Gastroesophageal sphincter (tissue), 4 donors: Measurements from ENCODE around the gene DDX10. TPM values are rescaled to one million over a fixed set of nuclear protein-coding genes. Genes with fewer than 3 reads are reported as not detected.

Experiments used
- ATAC-seq: fragments of 150-250 bp; one replicate; pipeline ENCODE4 v1.9.1; 2016; ENCODE audit warnings: mild to moderate bottlenecking, moderate library complexity
- H3K27ac ChIP-seq, 4 donors: fragments of 200-600 bp; sonication (generic) in 3 of 4; 1 replicate in 3 of 4; 2 replicates in 1 of 4; pipeline ENCODE4 v1.5.1; 2016 to 2019
- H3K27me3 ChIP-seq: fragments of 200-600 bp; sonication (generic); one replicate; pipeline ENCODE4 v1.5.1; 2019
- H3K36me3 ChIP-seq, 2 donors: fragments of 200-600 bp; sonication (generic); one replicate each; pipeline ENCODE4 v1.5.1; 2019; ENCODE audit warnings: control low read depth in 1 of 2
- H3K4me1 ChIP-seq, 3 donors: fragments of 200-600 bp; sonication (generic); 1 replicate in 2 of 3; 2 replicates in 1 of 3; pipeline ENCODE4 v1.5.1; 2016 to 2019; ENCODE audit warnings: control low read depth in 2 of 3
- H3K4me3 ChIP-seq, 2 donors: fragments of 200-600 bp; sonication (generic); one replicate each; pipeline ENCODE4 v1.5.1; 2019; ENCODE audit warnings: mild to moderate bottlenecking in 1 of 2, moderate library complexity in 1 of 2
- H3K9me3 ChIP-seq, 3 donors: fragments of 200-600 bp; sonication (generic); one replicate each; pipeline ENCODE4 v1.5.1; 2017 to 2019; ENCODE audit warnings: control low read depth in 2 of 3
- EP300 ChIP-seq: sonication (generic); formaldehyde crosslinking; IDR thresholded peaks from one replicate; pipeline ENCODE4 v1.6.1; 2017; ENCODE audit warnings: antibody characterized with exemption, mild to moderate bottlenecking
- POLR2A ChIP-seq, 2 donors: fragments of 450-650 bp; IDR thresholded peaks; one replicate each; pipeline ENCODE4 v1.6.1; 2017; ENCODE audit warnings: antibody characterized with exemption in 2 of 2, mild to moderate bottlenecking in 2 of 2, moderate library complexity in 1 of 2
- POLR2AphosphoS5 ChIP-seq: sonication (generic); formaldehyde crosslinking; IDR thresholded peaks from one replicate; pipeline ENCODE4 v1.6.1; 2017; ENCODE audit warnings: antibody characterized with exemption
- WGBS, 2 donors: methylation state at CpG; one replicate each; pipeline ENCODE4 v1.1.5; 2018; ENCODE audit warnings: low coverage in 1 of 2; 5-methylcytosine and 5-hydroxymethylcytosine counted together
- total RNA-seq, 4 donors: library from RNA; depleted of rRNA; stranded (reverse); fragments of >200 nt; gene quantifications; one replicate each; pipeline ENCODE4 v1.1.0, GENCODE V29; 2016
- TF ChIP-seq, protein P1 (sequence below), 4 experiments: fragments of 200-600 bp in 2 of 4; fragments of 450-650 bp in 2 of 4; sonication (generic) in 1 of 4; IDR thresholded peaks; one replicate each; pipeline ENCODE4 v1.5.1; 2017 to 2019; ENCODE audit warnings: antibody characterized with exemption in 4 of 4, mild to moderate bottlenecking in 2 of 4, moderate library complexity in 2 of 4

DDX10 gene
- total RNA-seq, 4 donors from 2014 or later: 16.3 to 44.8 (median 22.5) TPM

DNA sequence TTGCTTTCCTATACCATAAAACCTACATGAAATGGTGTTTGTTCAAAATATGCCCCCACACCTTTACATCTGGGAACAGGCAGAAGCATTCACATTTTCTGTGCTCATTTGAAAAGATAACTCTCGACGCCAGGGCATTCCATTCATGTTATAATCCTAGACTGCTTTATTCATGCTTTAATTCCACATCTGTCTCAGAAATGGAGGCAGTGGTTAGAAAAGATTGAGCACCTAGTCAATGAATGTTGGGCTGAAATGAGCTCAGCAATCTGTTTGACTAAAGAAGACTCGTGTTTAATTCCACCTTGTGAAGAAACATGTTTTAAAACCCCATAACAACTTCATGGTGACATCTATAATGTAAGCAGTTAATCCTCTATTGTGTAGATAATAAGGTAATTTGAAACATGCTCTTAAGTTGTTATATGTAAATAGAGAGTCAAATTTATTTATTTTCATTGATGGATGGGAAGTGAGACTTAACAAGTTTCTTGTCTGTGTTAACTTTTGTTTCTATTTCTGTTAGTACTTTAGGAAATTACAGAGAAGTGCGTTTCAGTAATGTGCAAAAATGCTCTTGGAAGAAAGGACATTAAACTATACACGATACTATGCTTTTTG, 217.5 kb downstream of the DDX10 start:
- H3K27ac ChIP-seq: no peak overlapping the region
- no peak overlapping the region for H3K4me3 ChIP-seq
- peaks cover 0 to 12% (median 0%) of the 10 kb centered on the region in 3 donors for H3K4me1 ChIP-seq
- TF ChIP-seq, protein P1, sequence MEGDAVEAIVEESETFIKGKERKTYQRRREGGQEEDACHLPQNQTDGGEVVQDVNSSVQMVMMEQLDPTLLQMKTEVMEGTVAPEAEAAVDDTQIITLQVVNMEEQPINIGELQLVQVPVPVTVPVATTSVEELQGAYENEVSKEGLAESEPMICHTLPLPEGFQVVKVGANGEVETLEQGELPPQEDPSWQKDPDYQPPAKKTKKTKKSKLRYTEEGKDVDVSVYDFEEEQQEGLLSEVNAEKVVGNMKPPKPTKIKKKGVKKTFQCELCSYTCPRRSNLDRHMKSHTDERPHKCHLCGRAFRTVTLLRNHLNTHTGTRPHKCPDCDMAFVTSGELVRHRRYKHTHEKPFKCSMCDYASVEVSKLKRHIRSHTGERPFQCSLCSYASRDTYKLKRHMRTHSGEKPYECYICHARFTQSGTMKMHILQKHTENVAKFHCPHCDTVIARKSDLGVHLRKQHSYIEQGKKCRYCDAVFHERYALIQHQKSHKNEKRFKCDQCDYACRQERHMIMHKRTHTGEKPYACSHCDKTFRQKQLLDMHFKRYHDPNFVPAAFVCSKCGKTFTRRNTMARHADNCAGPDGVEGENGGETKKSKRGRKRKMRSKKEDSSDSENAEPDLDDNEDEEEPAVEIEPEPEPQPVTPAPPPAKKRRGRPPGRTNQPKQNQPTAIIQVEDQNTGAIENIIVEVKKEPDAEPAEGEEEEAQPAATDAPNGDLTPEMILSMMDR (IDR thresholded peaks at IDR 0.05): no peak
- TF ChIP-seq POLR2AphosphoS5: peak; percentile 23
- no peaks in the 10 kb centered on the region for H3K27me3 ChIP-seq
- H3K9me3 ChIP-seq: no peaks in the 10 kb centered on the region
- ATAC-seq: no peak
- H3K36me3 ChIP-seq: no peaks in the 10 kb centered on the region
- 35 to 40% methylated on average over 5 of the region's 5 CpGs for WGBS, 2 donors

DNA sequence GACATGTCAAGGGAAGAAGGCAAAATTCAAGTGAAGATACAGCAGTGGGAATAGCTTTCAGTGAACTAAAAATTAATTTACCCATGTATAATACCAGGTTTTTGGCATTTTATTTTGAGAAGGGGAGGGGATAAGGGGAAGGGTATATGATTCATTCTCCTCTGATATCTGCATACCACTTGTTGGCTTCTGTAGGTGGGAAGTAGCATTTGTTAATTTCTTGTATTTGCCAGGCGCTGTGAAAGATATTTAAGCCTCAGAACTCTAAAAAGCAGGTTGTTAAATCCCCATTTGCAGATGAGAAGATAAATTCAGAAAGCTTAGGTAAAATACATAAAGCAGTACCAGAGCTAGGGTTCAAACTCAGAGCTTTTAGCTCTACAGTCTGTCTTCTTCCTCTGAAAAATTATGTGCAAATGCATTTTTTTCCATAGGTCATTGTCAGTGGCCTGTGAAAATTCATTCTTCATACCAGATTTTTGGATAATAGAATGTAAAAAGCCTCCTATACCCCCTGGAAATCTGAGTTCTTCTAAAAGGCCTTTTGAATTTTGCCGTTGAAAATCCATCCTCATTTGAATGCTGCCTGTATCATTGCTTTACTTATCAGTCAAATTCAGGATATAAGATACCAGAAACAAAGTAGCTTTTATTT, 221.3 kb downstream of the DDX10 start:
- no peak overlapping the region for H3K4me3 ChIP-seq
- 88 to 100% methylated on average over 1 to 2 of the region's 2 CpGs for WGBS, 2 donors
- no peak for ATAC-seq
- H3K27ac ChIP-seq: no peak overlapping the region
- H3K27me3 ChIP-seq: no peaks in the 10 kb centered on the region
- no peaks in the 10 kb centered on the region for H3K36me3 ChIP-seq
- TF ChIP-seq POLR2AphosphoS5 (no peak), POLR2A (IDR thresholded peaks at IDR 0.05) (no peak), EP300 (no peak)
- TF ChIP-seq, protein P1 (IDR thresholded peaks at IDR 0.05): no peak
- H3K4me1 ChIP-seq: peaks cover 0 to 22% (median 0%) of the 10 kb centered on the region in 3 donors
- H3K9me3 ChIP-seq: no peaks in the 10 kb centered on the region

DNA sequence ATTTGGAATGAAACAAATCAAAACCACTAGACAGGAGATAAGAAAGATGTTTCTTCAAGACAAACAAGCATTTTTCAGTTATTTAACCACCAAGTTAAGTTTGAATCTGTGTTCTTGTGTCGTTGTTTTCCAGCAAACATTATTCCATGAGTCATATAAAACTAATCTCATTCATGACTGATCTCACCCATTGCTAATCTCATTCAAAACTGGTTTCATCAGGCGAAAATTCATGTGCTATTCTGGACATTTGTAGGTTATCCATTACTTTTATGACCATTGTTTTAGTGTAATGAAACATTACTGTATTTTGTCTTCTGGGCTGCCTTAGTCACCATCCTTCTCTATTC, 221.8 kb downstream of the DDX10 start:
- WGBS, 2 donors: 75 to 84% methylated on average over 2 of the region's 2 CpGs
- Histone ChIP-seq H3K4me1 (peaks cover 0 to 18% (median 0%) of the 10 kb centered on the region in 3 donors), H3K9me3 (no peaks in the 10 kb centered on the region), H3K4me3 (no peak overlapping the region), H3K36me3 (no peaks in the 10 kb centered on the region), H3K27ac (no peak overlapping the region), H3K27me3 (no peaks in the 10 kb centered on the region)
- ATAC-seq: no peak
- TF ChIP-seq, protein P1 (IDR thresholded peaks at IDR 0.05): no peak
- TF ChIP-seq EP300 (no peak), POLR2AphosphoS5 (no peak), POLR2A (IDR thresholded peaks at IDR 0.05) (no peak)

DNA sequence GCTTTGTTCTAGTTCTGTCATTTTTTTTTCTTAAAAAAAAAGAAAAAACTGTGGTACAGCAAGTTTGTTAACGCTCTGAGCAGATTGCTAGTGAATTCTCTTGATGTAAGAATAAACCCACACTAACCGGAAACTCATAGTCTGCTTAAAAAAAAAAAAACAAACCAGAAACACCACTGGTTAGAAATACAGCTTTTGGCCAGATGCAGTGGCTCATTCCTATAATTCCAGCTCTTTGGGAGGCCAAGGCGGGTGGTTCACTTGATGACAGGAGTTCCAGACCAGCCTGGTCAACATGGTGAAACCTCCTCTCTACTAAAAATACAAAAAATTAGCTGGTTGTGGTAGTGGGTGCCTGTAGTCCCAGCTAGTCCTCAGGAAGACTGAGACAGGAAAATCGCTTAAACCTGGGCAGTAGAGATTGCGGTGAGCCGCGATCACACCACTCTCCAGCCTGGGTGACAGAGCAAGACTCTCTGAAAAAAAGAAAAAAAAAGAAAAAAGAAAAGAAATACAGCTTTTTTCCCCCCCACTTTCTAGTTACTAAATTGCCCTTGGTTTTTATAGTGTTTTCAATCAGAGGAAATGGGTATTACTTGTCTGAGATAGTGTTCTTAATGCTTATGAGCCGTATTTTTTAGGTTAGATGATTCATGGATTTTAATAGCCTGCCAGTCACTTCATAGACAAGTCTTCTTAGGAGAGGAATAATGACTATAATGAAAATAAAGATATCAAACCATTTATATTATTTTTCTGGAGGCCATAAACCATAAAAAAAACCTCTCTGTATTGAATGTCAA, 222.8 kb downstream of the DDX10 start:
- Histone ChIP-seq H3K27me3 (no peaks in the 10 kb centered on the region), H3K36me3 (no peaks in the 10 kb centered on the region), H3K27ac (no peak overlapping the region), H3K9me3 (no peaks in the 10 kb centered on the region), H3K4me1 (peaks cover 0 to 9% (median 0%) of the 10 kb centered on the region in 3 donors), H3K4me3 (no peak overlapping the region)
- TF ChIP-seq POLR2A (IDR thresholded peaks at IDR 0.05) (no peak), EP300 (no peak), POLR2AphosphoS5 (no peak)
- TF ChIP-seq, protein P1 (IDR thresholded peaks at IDR 0.05): no peak
- 92 to 97% methylated on average over 7 to 8 of the region's 8 CpGs for WGBS, 2 donors
- no peak for ATAC-seq
